ENCODE results near the gene CPA5.

GRCh38 chr7:130381468-130382312 lies 37.1 kb downstream of the CPA5 start:
- TF ChIP-seq YY1 (IDR thresholded peaks at IDR 0.05; ENCODE audit: insufficient read depth, insufficient read length) (no peak), ZNF274 (IDR thresholded peaks at IDR 0.05; ENCODE audit: low read depth, low read length) (no peak), SUZ12 (IDR thresholded peaks at IDR 0.05; ENCODE audit: extremely low read depth, insufficient read depth, insufficient read length) (no peak)

All from NT2/D1 (cell line).